Epithelial cell of prostate (primary cell): ENCODE measurements around the gene APBA3.

ENCODE experiments used
- DNase-seq: peaks from one replicate; pipeline ENCODE4 v3.0.0-alpha.2; 2011; ENCODE audit warnings: low read depth, low spot score
- H3K27ac ChIP-seq: fragments of 450-650 bp; 2 replicates; pipeline ENCODE4 v1.5.1; 2017; ENCODE audit warnings: mild to moderate bottlenecking

Gene APBA3

DNA sequence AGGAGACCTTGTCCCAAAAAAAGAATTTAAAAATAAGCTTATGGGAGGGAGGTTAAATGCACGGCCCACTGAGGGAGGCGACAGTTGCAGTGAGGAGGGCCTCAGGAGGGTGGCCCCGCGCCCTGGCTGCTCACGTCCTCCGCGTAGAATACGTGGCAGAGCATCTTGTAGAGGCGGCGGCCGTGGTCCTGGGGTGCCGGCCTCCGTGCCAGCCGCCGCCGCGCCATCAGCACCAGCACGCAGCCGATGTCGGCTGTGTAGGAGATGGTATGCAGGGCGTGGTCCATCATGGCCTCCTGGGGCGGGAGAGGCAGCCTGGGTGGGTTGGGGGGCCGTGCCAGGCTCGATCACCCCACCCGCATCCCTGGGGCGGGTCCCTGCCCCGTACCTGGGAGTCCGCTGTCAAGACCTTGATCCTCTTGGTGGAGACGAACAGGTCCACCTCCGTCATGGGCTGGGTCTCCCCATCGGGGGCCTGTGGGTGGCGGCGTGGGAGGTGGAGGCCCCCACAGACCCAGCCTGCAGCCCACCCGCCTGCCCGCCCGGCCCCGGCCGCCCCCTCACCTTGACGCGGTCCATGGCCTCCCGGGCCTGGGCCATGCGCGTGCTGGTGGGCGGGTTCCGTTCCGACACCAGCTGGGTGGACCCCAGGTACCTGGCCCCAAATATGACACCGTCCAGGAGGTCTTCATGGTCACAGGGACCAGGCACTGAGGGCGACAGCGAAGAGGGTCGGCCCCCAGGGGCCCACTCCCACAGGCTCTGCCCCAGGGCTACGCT lies 7.7 kb downstream of the APBA3 start:
- H3K27ac ChIP-seq, result no peak overlapping the region
- no peak for DNase-seq

DNA sequence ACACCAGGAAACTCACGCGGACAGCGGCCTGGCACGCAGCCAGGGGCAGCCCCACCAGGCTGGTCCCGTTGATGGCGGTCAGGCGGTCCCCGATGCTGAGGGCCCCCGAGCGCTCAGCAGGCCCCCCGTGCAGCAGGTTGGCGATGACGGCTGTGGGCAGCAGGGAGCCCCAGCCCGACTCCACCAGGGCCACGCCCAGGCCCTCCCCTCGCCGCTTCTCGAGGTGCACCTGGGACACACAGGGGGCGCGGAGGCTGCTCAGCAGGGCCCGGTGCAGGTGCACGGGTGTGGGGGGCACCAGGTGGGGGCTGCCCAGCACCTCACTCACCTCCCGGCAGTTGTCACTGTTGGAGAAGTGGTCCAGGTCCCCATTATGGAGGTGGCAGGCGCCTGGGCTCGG lies 9.0 kb downstream of the APBA3 start:
- DNase-seq, result no peak
- H3K27ac ChIP-seq, result no peak overlapping the region

DNA sequence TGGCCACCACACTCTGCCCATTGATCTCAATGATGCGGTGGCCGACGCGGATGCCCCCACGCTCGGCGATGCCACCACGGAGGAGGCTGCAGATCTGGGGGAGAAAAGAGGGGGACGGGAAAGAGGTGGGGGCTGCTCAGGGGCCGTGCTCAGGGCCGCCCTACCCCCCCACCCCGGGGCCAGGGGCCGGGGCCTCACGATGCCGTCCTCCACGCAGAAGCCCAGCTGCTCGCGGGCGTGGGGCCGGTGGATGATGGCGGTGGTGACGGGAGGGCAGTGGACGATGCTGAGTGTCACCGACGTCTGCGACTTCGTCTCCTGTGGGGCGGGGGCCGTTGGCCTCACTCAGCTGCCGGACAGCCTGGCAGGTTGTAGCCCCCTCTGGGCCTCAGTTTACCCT lies 10.3 kb downstream of the APBA3 start:
- DNase-seq, result no peak
- no peak overlapping the region for H3K27ac ChIP-seq

DNA sequence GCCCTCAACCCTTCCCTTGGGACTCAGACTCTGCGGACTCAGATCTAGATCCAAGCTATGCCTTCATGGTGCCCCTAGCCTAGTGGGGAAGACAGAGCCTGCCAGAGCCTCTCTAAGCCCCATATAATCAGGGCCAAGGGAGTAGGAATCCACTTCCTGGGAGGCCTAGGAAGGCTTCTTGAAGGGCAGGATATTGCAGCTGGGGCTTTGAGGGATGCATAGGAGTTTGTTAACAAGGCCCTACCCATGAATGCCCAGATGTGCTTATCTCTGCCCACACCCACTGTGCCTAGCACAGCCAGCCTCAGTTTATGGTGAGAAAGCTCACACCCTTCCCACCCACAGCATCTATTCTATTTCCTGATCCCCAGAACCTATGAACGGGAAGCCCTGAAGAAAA lies 11.3 kb downstream of the APBA3 start:
- DNase-seq, result no peak

DNA sequence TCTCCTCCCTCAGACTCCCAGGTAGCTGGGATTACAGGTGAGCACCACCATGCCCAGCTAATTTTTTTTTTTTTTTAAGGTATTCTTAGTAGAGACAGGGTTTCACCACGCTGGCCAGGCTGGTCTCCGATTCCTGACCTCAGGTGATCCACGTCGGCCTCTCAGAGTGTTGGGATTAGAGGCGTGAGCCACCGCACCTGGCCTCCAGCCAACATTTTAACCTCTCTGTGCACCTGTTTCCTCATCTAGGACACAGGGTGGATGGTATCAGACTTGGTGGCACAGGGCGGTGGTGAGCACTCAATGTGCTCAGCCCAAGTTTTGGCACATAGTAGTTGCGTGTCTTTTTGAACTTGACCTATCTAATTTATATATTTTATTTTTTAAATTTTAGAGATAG lies 12.5 kb downstream of the APBA3 start:
- DNase-seq, result no peak

More for the DNA sequence above, 11.3 kb downstream of the APBA3 start:
- no peak overlapping the region for H3K27ac ChIP-seq

DNA sequence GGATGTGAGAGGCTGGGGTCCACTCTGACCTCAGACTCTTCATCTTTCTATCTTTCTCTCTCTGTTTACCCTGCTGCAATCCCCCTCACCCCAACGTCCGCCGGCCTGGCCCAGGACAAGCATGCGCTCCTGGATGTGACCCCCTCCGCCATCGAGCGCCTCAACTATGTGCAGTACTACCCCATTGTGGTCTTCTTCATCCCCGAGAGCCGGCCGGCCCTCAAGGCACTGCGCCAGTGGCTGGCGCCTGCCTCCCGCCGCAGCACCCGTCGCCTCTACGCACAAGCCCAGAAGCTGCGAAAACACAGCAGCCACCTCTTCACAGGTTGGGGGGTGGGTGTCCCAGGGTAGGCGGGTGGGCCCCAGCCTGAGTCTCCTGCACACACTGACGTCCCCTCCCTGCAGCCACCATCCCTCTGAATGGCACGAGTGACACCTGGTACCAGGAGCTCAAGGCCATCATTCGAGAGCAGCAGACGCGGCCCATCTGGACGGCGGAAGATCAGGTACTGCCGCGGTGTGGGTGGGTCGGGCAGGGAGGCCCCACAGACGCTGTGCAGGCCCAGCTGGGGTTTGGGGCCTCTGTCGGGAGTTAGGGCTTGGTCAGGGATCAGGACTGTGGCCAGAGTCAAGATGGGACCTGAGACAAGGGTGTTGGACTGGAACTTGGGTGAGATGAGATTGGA lies 15.0 kb downstream of the APBA3 start:
- H3K27ac ChIP-seq, result no peak overlapping the region
- no peak for DNase-seq

More for the DNA sequence above, 12.5 kb downstream of the APBA3 start:
- H3K27ac ChIP-seq, result no peak overlapping the region

DNA sequence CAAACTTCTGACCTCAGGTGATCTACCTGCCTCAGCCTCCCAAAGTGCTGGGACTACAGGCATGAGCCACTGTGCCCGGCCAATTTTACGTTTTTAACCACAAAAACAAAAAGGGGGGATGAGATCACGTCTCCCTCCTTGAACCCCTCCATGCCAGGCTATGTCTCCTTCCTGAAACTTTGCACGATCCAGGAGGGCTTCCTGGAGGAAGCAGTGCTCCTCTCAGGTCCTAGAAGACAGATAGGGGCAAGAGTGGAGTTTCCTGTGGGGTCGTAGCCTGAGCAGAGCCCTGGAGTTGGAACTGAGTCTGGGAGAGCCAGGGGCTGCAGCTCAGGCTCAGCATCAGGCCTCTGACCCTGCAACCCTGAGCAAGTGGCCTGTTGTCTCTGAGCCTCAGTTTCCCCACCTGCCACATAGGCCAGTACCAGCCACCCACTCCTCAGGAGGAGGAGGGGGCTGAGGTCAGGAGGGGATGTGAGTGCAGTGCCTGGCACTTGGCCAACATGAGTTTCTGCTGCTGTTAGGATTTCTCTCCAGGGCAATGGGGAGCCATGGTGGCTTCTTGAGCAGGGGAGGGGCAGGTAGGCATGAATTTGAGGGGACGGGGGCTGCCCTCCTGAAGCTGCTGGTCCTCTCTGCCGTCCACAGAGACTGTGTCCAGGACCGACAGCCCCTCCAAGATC lies 16.0 kb downstream of the APBA3 start:
- DNase-seq, result no peak
- H3K27ac ChIP-seq, result no peak overlapping the region

DNA sequence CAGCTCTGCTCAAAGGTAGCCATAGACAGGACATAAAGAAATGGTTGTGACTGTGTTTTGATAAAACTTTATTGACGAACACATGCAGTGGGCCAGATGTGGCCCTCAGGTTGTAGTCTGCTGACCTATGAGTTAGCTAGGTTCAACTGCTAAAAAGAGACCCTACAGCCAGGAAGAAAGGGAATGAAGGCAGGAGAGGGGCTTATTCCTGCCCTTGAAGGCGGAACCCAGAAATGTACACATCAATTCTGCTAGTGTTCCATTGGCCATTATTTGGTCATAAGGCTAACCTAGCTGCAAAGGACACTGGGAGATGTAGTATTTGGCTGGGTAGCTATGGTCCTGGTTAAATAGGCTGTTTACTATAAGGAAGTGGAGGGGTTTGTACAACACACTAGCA lies 18.0 kb downstream of the APBA3 start:
- no peak for DNase-seq
- H3K27ac ChIP-seq, result no peak overlapping the region

DNA sequence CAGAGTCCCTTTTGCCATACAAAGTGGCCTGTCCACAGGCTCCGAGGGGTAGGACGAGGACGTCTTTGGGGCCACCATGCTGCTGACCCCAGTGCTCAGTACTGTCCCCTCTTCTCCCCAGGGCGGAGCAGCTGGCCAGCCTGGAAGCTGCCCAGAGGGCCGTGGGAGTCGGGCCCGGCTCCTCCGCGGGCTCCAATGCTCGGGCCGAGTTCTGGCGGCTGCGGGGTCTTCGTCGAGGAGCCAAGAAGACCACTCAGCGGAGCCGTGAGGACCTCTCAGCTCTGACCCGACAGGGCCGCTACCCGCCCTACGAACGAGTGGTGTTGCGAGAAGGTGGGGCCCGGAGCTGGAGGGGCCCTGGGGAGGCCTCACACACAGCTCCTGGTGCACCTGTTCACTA lies 21.1 kb downstream of the APBA3 start:
- H3K27ac ChIP-seq, result no peak overlapping the region
- no peak for DNase-seq

DNA sequence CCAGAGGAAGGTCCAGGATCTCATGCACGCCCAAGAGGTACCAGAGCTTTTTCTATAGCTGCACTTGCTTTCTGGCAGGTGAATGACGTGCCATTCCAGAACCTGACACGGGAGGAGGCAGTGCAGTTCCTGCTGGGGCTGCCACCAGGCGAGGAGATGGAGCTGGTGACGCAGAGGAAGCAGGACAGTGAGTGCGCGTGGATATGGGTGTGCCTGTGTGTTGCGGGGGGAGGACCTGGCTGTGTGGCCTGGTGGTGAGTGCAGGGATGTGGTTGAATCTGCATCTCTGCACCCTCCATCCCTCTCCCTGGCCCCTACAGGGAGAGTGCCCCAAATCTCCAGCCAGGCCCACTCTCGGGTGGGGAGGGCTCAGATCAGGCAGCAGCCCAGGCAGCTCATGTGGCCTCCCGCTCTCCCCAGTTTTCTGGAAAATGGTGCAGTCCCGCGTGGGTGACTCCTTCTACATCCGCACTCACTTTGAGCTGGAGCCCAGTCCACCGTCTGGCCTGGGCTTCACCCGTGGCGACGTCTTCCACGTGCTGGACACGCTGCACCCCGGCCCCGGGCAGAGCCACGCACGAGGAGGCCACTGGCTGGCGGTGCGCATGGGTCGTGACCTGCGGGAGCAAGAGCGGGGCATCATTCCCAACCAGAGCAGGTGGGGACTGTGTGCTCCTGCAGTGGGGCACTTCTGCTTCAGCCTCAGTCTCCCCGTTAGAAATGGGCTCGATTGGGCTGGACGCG lies 22.8 kb downstream of the APBA3 start:
- no peak for DNase-seq
- H3K27ac ChIP-seq, result no peak overlapping the region

DNA sequence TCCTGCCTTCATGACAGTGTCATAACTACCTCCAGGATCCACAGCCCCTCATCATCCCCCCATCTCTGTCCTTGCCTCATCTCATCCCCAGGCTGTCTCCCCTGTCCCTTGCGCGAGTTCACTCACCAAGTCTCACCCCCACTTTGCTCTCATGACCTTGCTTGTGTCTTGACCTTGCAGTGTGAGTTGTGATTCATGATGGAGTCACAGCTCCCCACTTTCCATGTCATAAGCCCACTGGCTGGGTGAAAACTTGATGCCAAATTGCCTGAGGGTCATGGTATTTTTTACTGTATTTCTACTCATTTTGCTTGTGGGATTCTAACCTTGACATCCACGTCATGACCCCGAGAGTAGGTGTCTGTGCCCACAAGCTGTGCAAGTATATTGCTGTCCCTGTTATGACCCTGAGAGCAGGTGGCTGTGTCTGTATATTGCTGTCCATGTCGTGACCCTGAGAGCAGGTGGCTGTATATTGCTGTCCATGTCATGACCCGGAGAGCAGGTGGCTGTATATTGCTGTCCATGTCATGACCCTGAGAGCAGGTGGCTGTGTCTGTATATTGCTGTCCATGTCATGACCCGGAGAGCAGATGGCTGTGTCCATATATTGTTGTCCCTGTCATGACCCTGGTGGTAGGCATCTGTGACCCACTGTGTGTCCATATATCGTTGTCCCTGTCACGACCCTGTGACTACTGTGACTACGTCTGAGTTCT lies 23.8 kb downstream of the APBA3 start:
- no peak for DNase-seq
- no peak overlapping the region for H3K27ac ChIP-seq

DNA sequence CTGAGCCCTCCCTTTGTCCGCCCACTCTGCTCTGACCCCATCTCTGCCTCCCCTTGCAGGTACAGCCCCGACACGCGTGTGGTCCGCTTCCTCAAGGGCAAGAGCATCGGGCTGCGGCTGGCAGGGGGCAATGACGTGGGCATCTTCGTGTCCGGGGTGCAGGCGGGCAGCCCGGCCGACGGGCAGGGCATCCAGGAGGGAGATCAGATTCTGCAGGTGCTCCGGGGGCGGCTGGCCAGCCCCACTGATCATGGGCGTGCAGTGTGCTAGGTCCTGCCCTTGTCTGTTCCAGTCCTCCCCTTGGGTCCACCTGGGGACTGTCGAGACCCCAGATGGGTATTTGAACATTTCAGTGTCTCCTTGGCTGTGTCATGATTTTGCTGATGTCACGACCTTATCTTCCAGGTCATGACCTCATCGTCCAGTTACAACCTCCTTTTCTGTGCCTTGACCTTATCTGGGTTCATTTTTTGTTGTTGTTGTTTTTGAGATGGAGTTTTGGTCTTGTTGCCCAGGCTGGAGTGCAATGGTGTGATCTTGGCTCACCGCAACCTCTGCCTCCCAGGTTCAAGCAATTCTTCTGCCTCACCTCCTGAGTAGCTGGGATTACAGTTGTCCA lies 25.3 kb downstream of the APBA3 start:
- no peak for DNase-seq
- H3K27ac ChIP-seq, result no peak overlapping the region

DNA sequence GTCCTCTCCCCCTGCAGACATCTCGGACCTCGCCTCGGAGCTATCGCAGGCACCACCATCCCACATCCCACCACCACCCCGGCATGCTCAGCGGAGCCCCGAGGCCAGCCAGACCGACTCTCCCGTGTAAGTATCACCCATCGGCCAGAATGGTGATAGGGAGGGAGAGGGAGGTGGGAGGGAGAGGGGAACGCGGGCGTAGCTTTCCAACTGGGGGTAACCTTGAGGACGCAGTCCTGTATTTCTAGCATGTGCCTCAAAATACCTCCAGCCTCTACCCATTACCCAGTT lies 27.2 kb downstream of the APBA3 start:
- H3K27ac ChIP-seq, result no peak overlapping the region
- DNase-seq, result no peak

DNA sequence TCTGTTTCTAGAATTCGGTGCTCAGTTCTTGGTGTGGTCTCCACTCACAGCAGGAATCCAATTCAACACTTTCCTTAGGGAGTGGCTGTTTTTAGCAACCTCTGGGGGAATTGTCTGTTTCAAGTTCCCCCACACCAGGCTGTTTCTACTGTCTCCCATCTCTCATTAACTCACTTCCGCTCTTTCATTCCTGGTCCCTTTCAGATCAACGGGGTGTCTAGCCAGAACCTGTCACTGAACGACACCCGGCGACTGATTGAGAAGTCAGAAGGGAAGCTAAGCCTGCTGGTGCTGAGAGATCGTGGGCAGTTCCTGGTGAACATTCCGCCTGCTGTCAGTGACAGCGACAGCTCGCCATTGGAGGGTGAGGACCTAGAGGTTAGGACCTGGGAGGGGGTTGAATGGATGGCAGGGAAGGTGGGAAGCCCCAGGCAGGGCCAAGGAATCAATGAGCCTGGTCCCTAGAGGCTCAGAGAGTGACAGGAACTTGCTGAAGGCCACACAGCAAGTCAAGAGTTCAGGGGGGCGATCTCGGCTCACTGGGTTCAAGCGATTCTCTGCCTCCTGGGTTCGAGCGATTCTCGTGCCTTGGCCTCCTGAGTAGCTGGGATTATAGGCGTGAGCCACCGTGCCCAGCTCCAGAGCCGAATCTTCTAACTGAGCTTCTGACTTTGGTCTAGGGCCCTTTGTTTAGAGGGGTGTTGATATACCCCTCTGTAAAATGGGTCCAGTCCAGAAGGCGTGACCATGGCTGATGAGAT lies 27.8 kb downstream of the APBA3 start:
- no peak overlapping the region for H3K27ac ChIP-seq
- no peak for DNase-seq

DNA sequence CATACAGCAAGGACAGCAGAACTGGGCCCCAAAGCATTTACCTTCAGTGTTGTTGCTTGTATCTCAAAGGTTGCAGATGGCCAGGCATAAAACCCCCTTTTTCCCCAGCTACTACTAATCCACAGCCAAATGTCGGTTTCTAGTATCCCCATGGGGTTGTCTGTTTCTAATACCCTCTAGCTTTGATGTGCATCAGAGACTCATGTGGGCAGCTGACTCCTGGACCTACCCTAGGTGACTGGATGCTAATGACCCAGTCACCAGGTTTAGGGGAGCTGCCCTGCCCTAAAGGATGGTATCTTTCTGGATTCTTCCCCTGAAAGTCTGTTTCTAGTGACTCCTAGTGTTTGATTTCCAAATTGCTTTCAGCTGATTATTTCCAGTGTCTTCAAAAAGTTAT lies 29.4 kb downstream of the APBA3 start:
- DNase-seq, result no peak
- H3K27ac ChIP-seq, result no peak overlapping the region

DNA sequence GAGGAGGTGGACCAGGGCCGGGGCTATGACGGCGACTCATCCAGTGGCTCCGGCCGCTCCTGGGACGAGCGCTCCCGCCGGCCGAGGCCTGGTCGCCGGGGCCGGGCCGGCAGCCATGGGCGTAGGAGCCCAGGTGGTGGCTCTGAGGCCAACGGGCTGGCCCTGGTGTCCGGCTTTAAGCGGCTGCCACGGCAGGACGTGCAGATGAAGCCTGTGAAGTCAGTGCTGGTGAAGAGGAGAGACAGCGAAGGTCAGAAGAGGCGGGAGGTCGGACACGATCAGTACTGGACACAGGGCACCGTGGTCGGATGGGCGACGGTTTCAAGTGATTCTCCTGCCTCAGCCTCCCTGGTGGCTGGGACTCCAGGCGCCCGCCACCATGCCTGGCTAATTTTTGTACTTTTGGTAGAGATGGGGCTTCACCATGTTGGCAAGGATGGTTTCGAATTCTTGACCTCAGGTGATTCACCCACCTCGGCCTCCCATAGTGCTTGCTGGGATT lies 31.0 kb downstream of the APBA3 start:
- DNase-seq, result no peak
- H3K27ac ChIP-seq, result no peak overlapping the region

DNA sequence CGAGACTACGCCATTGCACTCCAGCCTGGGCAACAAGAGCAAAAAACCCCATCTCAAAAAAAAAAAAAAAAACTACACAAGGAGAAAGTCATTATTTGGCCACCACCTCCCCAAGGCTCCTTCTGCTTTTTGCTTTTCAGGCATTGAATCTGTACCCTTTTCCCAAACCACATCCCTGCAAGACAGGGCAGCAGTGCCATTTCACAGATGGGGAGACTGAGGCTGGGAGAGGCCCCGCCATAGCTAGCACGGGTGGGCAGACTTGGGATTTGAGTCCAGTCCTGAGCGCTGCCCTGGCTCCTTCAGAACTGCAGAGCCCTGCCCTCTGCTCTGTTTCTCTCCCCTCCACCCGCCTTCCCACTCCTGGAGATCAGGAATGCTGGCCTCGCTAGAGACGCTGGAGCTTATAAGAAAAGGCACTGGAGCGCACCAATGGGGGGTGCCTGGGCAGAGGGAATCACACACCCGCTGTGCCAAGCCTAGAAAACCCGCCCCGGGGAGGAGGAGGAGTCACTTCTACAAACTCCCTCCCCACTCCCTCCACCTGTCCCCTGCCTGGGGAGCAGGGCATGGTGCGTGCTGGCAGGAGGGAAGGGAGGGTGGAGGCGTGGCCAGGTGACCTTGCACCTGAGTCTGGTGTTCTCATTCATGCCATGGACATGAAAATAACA lies 35.7 kb downstream of the APBA3 start:
- no peak overlapping the region for H3K27ac ChIP-seq
- DNase-seq, result no peak

DNA sequence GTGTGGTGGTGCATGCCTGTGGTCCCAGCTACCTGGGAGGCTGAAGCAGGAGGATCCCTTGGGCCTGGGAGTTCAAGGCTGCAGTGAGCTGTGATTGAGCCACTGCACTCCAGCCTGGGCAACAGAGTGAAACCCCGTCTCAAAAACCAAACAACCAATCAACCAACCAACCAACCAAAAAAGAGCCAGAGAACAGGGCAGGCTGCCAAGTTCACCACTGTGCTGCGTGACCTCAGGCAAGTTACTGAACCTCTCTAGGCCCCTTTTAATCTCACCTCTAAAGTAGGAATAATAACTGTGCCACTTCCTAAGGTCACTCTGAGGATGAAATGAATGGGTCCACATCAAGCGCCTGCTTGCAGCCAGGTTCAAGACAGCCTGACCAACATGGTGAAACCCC lies 36.4 kb downstream of the APBA3 start:
- no peak overlapping the region for H3K27ac ChIP-seq
- no peak for DNase-seq
